ENCODE data around the gene FCN1. TPM values are rescaled to one million over a fixed set of nuclear protein-coding genes. Genes with fewer than 3 reads are reported as not detected.

The FCN1 gene
- total and polyA plus RNA-seq, 2 of the 8 experiments (the other 6 are each of a cell fraction or from before 2014, with no cell fraction given), result not detected

DNA sequence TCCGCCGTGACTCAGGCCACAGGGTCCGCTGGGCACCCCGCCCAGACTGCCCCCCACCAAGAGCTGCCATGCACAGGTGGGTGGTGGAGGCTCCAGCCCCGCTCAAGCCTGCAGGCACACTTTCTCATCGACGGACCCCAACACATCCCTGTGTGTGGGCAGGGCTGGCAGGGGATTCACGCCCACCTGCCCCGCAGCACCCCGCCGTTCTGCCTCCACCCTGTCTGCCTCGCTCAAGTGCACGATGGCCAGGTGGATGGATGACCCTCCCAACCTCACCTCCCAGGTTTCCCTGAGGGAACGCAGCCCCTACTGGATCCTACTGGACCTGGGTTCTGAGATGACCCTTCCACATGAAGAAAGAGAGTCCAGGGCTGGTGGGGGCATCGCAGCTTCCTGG lies 26.1 kb upstream of the FCN1 start:
- H3K27ac ChIP-seq (ENCODE audit: low read depth, low read length), result no peak overlapping the region
- peaks cover 6% of the 10 kb centered on the region; the same call in 1 of the 2 replicates for H3K23me2 ChIP-seq (ENCODE audit: low read depth, low read length)
- H2BK15ac ChIP-seq (ENCODE audit: low read length), result no peak overlapping the region
- no peak overlapping the region for H3K4ac ChIP-seq (replicated peaks; ENCODE audit: insufficient read length, low read depth, low read length)
- ChIA-PET CTCF (ENCODE audit: partially characterized antibody) (interaction anchor here (0.7 to 1.2 kb wide), 3 partner anchors 9 to 199 kb away, joined by 3 read pairs; no protein-coding TSS in a partner anchor), POLR2A (ENCODE audit: partially characterized antibody) (no interaction called here)
- no peaks in the 10 kb centered on the region for H3K79me1 ChIP-seq (ENCODE audit: low read depth, low read length)
- peak overlapping the region; percentile 66 for H4K91ac ChIP-seq (replicated peaks; ENCODE audit: insufficient read length, low read length)
- no peak overlapping the region for H2BK20ac ChIP-seq (ENCODE audit: low read length)
- H3K18ac ChIP-seq (ENCODE audit: extremely low read depth, low read length), result no peak overlapping the region; the same call in 1 of the 2 replicates
- H4K8ac ChIP-seq (ENCODE audit: extremely low read depth, insufficient read depth, low read length), result no peak overlapping the region; the same call in 1 of the 2 replicates
- no peak overlapping the region for H2AK5ac ChIP-seq (ENCODE audit: low read depth, low read length)
- no peak overlapping the region for H3K4me2 ChIP-seq (ENCODE audit: insufficient read depth in 1 of 2, low read depth in 2 of 2, low read length in 2 of 2)
- H3K79me2 ChIP-seq (ENCODE audit: control insufficient read depth in 1 of 2, insufficient read depth in 2 of 2, low read length in 2 of 2), result no peaks in the 10 kb centered on the region
- no peak overlapping the region for H3K56ac ChIP-seq (replicated peaks; ENCODE audit: insufficient read length, low read depth, low read length)
- no peak overlapping the region for H3K4me3 ChIP-seq (ENCODE audit: extremely low read depth in 1 of 4, insufficient read depth in 2 of 4, low read depth in 3 of 4, low read length in 4 of 4)
- peaks cover 0 to 8% (median 3%) of the 10 kb centered on the region in 4 experiments; a peak in 3 of 7 replicates for H3K4me1 ChIP-seq (replicated peaks in 1 of 4; ENCODE audit: control insufficient read depth in 3 of 4, insufficient read depth in 4 of 4, low read length in 3 of 4)
- FAIRE-seq, result no peak
- H3K14ac ChIP-seq (ENCODE audit: insufficient read length), result no peak overlapping the region
- H3K9ac ChIP-seq (replicated peaks in 1 of 4; ENCODE audit: extremely low read depth in 1 of 4, low read depth in 3 of 4, low read length in 3 of 4), result no peak overlapping the region
- H3K23ac ChIP-seq (ENCODE audit: insufficient read length), result no peak overlapping the region
- H2AFZ ChIP-seq (ENCODE audit: low read length), result peak overlapping the region; percentile 27; the same call in 1 of the 2 replicates
- DNase-seq (ENCODE audit: low read depth in 1 of 2, low spot score in 2 of 2), result no peak
- no peaks in the 10 kb centered on the region; a peak in 1 of 7 replicates for H3K27me3 ChIP-seq (replicated peaks in 1 of 4; ENCODE audit: control insufficient read depth in 3 of 4, extremely low read depth in 1 of 4, insufficient read depth in 3 of 4, low read length in 3 of 4)
- H2BK5ac ChIP-seq (ENCODE audit: low read depth, low read length), result no peak overlapping the region
- peaks cover 0 to 4% of the 10 kb centered on the region in 2 experiments for H4K20me1 ChIP-seq (replicated peaks in 1 of 2; ENCODE audit: control insufficient read depth in 1 of 2, insufficient read depth in 2 of 2, low read length in 2 of 2)
- no peaks in the 10 kb centered on the region for H3K9me3 ChIP-seq (ENCODE audit: insufficient read depth in 2 of 2, low read depth in 1 of 2, low read length in 1 of 2)
- 89% methylated on average over 7 of the region's 15 CpGs; no CpG with 5 or more reads in 1 of the 2 experiments for WGBS, 2 experiments (ENCODE audit: extremely low coverage in 1 of 2, insufficient coverage in 1 of 2, insufficient read length in 1 of 2, insufficient replicate concordance in 2 of 2, low coverage in 1 of 2, low lambda C conversion rate in 2 of 2, missing lambda C conversion rate in 1 of 2)
- H2BK12ac ChIP-seq (ENCODE audit: low read depth, low read length), result peak overlapping the region; percentile 80; the same call in 1 of the 2 replicates
- no peak overlapping the region for H2BK120ac ChIP-seq (replicated peaks; ENCODE audit: low read depth, low read length)
- H4K5ac ChIP-seq (ENCODE audit: insufficient read length, low read depth, low read length), result no peak overlapping the region
- H3K36me3 ChIP-seq (ENCODE audit: control insufficient read depth in 2 of 4, insufficient read depth in 4 of 4, low read length in 3 of 4), result no peaks in the 10 kb centered on the region
- TF ChIP-seq TCF12 (IDR thresholded peaks at IDR 0.05; ENCODE audit: low read depth, low read length) (no peak), KDM4A (IDR thresholded peaks at IDR 0.05; ENCODE audit: low read depth, low read length, severe bottlenecking) (no peak), HDAC2 (IDR thresholded peaks at IDR 0.05; ENCODE audit: borderline replicate concordance in 1 of 2, low read depth in 2 of 2, low read length in 2 of 2) (no peak), MAFK (IDR thresholded peaks at IDR 0.05; ENCODE audit: low read depth, low read length) (no peak), CHD2 (IDR thresholded peaks at IDR 0.05; ENCODE audit: low read length) (no peak), CEBPB (IDR thresholded peaks at IDR 0.05; ENCODE audit: low read depth, low read length) (no peak), CHD1 (IDR thresholded peaks at IDR 0.05; ENCODE audit: low read depth, low read length) (no peak), SIRT6 (IDR thresholded peaks at IDR 0.05; ENCODE audit: low read length) (no peak)
- TF ChIP-seq, protein P1, sequence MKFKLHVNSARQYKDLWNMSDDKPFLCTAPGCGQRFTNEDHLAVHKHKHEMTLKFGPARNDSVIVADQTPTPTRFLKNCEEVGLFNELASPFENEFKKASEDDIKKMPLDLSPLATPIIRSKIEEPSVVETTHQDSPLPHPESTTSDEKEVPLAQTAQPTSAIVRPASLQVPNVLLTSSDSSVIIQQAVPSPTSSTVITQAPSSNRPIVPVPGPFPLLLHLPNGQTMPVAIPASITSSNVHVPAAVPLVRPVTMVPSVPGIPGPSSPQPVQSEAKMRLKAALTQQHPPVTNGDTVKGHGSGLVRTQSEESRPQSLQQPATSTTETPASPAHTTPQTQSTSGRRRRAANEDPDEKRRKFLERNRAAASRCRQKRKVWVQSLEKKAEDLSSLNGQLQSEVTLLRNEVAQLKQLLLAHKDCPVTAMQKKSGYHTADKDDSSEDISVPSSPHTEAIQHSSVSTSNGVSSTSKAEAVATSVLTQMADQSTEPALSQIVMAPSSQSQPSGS (IDR thresholded peaks at IDR 0.05; ENCODE audit: low read length), result no peak
- TF ChIP-seq, protein P2, sequence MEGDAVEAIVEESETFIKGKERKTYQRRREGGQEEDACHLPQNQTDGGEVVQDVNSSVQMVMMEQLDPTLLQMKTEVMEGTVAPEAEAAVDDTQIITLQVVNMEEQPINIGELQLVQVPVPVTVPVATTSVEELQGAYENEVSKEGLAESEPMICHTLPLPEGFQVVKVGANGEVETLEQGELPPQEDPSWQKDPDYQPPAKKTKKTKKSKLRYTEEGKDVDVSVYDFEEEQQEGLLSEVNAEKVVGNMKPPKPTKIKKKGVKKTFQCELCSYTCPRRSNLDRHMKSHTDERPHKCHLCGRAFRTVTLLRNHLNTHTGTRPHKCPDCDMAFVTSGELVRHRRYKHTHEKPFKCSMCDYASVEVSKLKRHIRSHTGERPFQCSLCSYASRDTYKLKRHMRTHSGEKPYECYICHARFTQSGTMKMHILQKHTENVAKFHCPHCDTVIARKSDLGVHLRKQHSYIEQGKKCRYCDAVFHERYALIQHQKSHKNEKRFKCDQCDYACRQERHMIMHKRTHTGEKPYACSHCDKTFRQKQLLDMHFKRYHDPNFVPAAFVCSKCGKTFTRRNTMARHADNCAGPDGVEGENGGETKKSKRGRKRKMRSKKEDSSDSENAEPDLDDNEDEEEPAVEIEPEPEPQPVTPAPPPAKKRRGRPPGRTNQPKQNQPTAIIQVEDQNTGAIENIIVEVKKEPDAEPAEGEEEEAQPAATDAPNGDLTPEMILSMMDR (IDR thresholded peaks at IDR 0.05; ENCODE audit: control extremely low read depth in 1 of 3, insufficient read depth in 1 of 3, low read depth in 1 of 3, low read length in 3 of 3), result no peak

All from H1 (cell line).